HG03159 (cell line): ENCODE measurements around the gene CDKL4.
A peak's percentile ranks its signal among the peaks of the same experiment; 100 is the strongest.
"Not testable (repeated sequence)": the region's sequence is repeated elsewhere in the genome, so short reads cannot be mapped to it uniquely, and the experiment has no call there.

Experiments used
- ATAC-seq: cut with Tn5 transposase; IDR thresholded peaks from one replicate; pipeline ENCODE4 v1.9.1; 2021; ENCODE audit warnings: mild to moderate bottlenecking, moderate library complexity; ENCODE audit not compliant: unreplicated experiment

The CDKL4 gene

DNA sequence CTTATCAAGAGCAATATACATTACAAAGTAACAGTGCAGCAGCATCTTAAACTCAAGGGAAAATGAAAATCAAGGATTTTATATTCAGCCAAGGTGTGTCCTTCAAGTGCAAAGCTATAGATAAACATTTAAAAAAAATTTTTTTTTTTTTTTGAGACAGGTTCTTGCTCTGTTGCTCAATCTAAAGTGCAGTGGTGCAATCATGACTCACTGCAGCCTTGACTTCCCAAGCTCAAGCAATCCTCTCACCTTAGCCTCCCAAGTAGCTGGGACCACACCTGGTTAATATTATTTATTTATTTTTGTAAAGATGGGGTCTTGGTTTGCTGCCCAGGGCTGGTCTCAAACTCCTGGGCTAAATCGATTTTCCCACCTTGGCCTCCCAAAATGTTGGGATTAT, 9.0 kb downstream of the CDKL4 start:
- no peak for ATAC-seq

DNA sequence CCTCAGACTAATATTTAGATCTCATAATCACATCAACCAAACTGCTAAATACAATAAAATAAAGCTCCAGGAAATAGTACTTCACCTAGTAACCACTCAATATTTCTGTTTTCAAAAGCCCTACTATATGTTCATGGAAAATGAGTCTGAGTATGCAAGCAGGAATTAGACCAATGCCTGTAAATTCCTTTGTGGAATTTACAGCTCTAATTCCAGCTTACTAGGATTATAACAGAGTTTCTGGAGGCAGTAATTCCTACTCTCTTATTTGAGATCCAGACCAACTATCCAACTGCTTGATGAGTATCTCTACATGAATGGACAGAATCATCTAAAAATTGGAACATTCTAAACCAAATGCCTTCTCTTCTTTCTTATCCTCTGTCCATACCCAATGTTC, 11.6 kb downstream of the CDKL4 start:
- no peak for ATAC-seq

DNA sequence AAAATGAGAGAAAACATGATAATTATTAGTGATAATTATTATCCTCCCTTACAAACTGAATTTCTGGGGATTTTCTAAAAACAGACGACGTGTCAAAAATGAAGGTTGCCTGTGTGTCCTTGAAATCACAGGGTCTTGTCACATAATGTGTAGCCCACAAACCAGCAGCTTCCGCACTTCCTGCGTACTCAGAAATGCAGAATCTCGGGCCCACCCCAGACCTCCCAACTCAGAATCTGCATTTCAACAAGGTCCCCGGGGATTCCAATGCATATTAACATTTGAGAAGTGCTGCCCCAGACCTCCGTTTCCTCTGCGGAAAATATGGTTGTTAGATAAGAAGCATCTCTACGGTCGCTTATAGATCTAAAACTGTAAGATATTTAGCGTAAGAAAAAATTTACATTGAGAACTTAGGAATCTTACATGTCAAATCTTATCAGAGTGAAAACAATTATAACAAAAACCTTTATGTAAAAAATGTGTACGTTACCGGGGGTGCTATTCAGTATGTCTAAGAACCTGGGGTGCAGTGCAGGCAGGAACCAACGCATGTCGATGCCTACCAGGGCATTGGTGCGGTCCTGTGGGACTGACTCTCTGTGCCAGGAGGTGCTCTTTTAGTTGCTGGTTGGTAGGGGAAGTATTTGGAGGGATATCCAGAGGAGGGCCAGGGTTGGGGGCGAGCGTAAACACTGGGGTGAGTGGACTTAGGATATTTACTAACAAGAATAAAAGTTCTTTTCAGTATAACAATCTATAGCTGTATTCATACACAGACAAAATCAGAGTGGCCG, 15.2 kb downstream of the CDKL4 start:
- ATAC-seq, result peak; percentile 5

DNA sequence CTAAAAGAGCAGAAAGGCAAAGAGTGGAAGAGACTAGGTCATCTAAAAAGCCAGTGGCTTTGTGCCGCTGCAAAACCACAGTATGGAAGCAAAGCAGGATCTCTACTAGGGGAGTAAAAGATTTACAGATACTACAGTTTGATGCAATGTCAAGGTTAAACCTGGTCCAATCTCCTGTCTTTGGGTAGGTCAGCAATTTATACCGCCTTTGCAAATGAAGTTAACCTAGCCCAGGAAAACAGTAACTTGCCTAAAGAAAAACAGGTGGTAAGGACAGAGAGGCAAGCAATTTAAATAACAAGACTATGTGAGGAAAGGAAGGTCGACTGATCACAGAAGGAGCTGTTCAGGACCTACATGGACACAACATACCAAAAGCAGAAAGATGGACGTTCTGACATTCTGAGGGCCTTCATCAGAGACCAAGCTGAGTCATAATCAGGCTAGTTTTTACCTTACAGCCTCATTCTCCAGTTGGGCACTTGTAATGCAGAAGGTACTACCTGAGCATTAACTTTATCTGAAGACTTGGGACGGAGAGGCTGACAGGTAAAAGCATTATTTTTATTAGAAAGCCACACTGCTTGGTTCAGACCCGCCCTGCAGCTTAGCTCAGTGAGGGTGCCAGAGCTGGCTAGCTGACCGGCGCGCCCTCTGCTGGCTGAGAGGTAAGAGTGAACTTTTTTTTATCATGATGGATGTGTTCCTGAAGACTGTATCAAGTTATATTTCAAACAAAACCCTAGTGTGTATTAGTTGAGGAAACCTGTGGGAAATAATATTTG, 15.9 kb downstream of the CDKL4 start:
- peak; percentile 76 for ATAC-seq

DNA sequence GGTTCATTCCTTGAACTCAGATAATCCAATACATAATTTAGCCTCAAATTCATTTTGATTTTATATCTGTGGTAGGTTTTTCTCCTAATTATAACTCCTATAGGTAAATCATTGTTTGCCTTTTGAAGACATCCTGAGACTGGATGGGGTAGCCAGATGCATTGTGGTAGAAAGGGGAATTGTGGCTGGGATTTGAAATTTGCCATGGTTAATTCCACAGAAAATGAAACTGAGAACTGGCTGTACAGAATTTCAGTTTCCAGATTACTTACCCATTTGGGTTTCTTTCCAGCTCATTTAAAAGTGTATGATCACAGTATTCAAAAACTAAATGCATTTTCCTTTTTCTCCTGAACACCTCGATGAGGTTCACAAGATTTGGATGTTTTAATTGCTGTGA, 18.2 kb downstream of the CDKL4 start:
- no peak for ATAC-seq

DNA sequence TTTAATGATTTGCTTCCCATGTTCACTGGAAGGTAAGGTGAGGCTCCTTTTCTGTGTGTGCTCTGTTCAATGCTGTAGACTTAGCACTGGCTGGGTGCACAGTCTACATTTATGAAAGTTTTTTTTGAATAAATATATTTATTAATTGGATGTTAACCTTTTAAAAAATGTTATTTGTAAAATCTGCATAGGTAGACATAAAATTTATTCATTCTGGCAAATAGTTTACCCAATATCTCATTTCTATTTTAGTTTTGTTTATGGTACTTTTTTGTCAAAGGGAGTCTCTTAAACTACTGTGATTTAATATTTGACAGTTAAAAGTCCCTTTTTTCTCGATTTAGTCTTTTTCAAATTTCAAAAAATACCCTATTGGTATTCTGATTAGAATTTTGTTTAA, 19.9 kb downstream of the CDKL4 start:
- ATAC-seq, result no peak

DNA sequence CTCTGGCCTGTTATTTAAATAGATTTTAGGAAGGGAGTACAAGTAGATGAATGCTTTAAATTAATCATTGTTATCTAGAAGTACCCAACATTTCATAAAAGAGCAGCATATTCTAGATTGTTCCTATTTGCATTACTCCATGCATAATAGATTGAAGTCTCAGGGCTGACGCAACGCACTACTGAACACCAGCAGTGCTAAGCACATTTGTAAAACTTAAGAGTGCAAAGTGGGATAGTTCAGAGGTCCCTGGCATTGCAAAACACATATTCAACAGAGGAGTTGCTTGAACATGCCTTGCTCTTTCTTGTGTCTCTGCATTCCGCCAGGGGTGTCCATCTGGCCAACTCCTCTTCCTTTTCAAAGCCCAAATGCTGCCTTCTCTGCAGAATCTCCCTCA, 22.3 kb downstream of the CDKL4 start:
- ATAC-seq, result no peak

DNA sequence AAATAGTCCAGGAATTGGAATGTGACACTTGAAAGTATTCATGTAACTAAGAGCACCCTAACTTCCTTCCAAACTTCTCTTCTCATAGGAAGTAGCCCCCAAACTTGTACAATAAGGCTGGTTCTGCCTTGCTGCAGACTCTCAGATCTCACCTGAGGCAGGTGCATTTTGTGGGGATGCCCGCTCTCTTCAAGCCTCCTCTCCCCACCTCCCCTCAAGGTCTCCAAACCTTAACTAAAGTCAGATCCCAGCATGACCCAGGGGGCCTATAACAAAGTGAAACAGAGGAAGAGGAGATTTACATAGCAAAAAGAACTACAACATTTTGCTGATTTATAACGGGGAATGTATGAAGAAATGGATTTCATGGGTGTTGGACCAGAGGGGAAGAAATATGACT, 23.6 kb downstream of the CDKL4 start:
- ATAC-seq, result no peak

DNA sequence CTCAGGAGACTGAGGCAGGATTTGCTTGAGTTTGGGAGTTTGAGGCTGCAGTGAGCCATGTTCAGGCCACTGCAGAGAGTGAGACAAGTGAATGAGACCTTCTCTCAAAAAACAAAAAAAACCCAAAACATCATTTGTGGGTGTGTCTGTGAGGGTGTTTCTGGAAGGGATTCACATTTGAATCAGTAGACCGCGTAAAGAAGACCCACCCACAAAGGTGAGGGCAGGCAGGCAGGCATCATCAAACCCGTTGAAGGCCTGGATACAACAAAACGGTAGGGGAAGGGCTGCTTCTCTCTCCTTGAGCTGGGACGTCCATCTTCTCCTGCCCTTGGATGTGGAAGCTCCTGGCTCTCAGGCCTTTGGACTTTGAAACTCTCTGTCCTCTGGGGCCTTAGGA, 25.4 kb downstream of the CDKL4 start:
- no peak for ATAC-seq

DNA sequence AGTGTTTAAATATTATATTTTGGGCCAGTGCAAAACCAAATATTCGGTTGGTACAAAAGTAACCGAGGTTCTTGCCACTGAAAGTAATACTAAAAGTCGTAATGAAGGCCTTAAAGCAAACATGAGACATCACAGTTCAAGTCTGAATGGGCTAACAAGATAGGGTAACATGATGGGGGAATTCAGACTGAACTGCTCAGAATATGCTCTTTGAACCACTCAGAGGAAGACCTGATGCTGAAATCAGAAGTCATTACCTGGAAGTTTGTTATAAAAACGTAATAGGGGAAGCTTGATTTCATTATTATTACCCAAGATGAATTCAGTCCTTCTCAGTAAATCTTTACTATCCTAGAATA, 26.6 kb downstream of the CDKL4 start:
- ATAC-seq, result no peak

DNA sequence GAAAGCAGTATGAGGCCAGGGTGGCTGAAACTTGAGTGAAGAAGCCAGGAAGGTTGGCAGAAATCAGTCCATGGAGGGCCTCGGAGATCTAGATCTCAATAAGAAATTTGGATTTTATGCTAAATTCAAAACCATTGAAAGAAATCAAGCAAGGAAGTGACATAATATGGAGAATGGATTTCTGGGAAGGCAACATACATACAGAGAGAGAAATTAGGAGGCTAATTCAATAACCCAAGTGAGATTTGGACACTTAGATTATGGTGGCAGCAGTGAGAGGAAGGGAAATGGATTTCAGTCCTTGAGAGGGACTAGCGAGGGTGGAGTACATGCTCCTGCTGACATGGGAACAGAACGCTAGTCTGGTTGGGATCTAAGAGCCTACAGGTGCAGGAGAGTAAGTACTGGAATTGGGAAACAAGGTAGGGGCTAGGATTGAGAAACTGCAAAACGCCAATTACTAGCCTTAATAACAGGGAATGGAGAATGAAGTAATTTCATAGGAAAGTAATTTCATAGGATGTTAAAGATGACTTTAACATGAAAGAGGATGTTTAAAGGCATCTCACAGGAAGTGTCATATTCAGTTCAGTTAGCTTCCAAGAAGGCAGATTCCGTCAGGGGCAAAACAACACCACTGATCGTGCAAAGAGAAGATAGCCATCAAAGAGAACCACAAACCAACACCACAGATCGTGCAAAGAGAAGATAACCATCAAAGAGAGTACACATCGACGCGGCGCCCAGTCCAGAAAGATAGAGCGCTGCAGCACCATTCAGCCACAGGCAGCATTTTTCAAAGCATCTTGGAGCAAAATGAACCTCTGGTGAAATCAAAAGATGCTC, 27.2 kb downstream of the CDKL4 start:
- no peak for ATAC-seq

DNA sequence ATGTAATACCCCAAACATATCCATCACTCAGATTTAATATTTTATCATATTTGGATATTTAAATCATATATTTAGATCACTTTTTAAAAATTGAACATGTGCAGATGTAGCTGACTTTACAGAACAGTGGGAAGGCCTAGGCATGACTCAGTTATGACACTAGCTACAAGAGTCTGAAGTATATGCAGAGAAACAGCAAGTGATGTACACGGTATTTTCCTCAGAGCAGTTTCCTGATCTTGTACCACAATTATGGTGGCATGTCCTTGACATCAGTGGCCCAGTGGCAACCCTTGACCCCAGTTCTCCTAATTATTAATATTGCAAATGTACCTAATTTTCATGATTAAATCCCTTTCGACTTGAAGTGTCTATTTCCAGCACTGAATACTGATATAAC, 28.2 kb downstream of the CDKL4 start:
- ATAC-seq, result no peak

DNA sequence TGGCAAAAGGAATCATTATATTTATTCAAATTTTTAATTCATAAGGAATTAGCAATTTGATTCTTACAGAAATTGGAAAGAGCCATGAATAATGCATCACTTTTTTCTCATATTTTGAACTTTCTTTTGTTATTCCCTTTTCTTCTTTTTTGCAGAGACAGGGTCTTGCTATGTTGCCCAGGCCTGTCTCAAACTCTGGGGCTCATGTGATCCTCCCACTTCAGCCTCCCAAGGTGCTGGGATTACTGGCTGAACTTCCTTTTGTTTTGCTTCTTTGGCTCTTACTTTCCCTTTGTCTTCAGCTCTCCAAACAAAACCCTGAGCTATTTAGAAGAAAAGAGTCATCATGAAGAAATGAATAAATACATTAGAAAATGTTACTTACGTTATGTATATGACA, 30.8 kb downstream of the CDKL4 start:
- no peak for ATAC-seq

DNA sequence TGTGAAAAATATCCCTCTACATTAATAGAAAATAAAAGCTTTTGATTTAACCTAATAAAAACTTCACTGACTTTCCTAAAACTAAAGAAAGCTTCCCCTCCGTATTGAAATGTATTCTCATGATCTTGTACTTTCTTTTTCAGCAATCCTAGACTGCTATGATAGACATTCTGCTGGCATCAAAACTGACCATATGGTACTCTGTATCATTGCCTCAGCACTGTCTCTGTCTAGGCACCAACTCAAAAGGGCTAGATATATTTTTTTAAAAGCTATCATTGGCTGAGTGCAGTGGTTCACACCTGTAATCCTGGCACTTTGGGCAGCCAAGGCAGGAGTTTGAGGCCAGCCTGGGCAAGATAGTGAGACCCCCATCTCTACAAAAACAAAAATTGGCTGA, 32.9 kb downstream of the CDKL4 start:
- no peak for ATAC-seq

DNA sequence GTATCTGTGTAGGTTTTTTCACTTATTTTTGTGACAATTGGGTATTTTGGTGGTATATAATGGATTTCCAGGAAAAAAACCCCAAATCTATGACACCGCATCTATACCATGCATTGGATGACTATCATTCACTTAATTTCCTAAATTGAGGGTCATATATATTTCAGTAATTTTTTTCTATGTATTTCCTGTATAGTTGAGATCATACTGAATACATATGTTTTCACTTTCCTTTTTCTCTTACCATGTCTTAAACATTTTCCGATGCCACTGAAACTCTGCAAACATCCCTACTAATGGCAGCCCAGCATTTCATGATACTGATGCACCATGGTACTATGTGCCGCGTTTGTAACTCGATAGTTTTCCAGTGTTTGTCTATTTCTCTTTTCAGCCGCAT, 40.4 kb downstream of the CDKL4 start:
- no peak for ATAC-seq

DNA sequence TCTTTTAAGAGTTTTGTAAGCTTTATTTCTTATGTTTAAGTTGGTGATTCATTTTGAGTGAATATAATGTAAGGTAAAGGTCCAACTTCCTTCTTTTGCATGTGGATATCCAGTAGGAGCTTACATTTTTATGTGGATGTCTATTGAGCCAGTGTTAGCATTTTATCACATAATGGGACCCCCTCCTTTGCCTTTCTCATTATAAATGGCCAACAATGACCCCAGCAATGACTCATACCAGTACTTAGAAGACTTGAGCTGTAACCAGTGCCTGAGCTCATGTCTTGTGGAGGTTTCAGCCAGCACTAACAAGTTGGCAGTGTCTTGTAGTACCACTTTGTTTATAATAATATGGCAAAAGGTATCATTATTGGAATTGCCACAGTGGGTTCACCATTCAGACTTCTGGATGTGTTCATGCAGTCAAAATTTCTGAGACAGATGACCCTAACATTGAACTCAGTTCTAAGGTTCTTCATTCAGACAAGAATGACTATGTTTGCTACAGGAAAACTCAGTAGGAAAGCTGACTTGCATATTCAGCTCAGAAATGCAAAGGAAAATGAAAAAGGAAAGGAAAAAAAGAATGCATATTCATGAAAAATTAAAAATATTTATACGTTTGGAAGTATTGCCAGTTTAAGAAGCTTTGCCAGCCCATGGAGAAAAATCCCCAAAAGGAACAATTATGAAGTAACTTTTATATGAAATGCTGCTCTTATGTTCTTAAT, 41.0 kb downstream of the CDKL4 start:
- ATAC-seq, result no peak

DNA sequence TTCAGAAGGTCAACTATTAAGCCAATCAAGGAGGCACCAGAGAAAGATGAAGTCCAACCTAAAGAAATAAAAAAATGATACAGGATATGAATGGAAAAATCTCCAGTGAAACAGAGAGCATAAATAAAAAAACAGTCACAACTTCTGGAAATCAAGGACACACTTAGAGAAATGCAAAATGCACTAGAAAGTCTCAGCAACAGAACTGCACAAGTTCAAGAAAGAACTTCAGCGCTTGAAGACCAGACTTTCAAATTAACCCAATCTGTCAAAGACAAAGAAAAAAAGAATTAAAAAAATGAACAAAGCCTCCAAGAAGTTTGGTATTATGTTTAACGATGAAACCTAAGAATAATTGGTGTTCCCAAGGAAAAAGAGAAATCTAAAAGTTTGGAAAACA, 46.8 kb downstream of the CDKL4 start:
- ATAC-seq, result not testable (repeated sequence)

DNA sequence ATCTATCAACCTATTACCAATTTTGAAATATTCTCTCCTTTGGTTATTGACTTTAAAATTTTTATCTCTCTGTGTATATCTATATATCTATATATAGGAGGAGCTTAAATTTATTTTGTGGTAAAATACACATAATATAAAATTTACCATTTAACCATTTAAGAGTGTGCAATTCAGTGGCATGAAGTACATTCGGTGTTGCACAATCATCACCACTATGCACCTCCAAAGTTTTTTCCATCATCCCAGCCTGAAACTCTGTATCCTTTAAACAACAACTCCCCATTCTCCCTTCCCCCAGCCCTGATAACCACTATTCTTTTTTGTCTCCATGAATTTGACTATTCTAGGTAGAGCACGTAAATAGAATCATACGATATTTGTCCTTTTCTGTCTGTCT, 49.1 kb downstream of the CDKL4 start:
- no peak for ATAC-seq

DNA sequence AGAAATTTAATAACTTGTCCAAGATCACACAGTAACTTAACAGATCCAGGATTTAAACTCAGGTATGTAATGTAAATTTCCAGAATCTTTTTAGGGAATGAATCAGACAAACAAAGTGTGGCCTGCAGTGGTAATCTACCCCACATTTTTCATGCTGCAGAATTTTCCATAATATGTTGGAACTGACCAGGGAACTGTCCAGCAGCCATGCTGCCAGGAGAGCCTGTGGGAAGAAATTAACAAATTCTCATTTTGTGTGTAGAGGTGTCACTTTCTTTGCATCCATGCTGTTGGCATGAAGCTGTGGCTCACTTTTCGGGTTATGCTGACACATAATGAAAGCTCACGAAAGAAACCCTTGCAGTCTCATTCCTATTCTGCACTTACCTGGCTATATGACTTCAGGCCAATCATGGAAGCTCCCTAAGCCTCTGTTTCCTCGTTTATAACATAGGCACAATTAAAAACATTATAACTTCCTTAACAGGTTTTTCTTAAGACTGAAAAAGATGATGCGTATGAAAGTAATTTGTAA, 54.7 kb downstream of the CDKL4 start:
- no peak for ATAC-seq

DNA sequence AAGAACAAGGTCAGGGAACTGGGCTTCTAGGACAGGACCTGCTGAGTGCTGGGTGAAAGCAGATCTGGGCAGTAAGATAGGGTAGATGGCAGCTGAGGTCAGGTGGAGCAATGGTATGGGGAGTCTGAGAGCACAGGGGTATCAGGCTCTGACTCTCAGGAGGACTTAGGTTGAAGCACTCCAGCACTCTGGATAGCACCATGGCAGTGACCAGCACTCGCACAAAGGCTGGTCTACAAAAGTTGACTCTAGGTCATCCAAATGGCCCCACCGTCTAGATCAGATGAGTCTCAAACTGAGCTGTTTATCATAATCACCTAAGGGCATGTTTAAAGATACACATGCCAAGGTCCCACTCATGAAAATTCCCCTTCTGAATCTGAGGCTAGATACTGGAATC, 60.1 kb downstream of the CDKL4 start:
- no peak for ATAC-seq

DNA sequence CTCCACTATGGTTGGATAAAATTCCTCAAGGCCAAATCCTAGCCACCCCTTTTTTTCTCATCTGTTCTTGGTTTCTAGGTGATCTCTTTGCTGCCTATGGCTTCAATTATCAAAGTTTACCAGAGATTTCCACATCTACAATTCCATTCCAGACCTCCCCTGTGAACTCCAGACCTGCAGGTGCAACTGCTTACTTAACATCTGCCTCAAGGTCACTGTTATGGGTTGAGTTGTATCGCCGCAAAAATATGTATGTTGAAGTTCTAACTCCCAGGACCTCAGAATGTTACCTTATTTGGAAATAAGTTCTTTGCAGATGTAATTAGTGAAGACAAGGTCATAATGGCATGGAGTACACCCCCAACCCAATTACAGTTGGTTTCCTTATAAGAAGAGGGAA, 62.5 kb downstream of the CDKL4 start:
- ATAC-seq, result no peak
